HG03159 (cell line): ENCODE results near the gene GLT1D1.

ENCODE experiments used
- ATAC-seq: cut with Tn5 transposase; IDR thresholded peaks from one replicate; pipeline ENCODE4 v1.9.1; 2021; ENCODE audit warnings: mild to moderate bottlenecking, moderate library complexity; ENCODE audit not compliant: unreplicated experiment

Gene GLT1D1

DNA sequence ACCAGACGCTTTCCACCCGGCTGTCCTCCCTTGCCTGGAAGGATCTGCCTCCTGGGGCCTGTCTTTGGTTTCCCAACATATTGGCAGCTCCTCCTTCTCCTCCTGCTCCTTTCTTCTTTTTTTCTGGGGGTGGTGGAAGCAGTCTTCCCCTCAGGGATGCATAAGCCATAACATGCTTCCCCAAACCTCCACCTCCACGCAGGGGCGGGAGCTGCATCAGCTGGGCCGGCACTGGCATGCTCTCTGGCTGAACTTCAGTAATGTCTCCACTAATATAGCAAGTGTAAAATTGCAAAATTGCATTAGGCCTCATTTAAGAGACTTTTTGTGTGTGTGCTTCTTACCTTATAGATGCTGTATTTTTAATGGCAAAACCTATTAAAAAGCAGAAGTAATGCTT lies 58.6 kb downstream of the GLT1D1 start:
- ATAC-seq = no peak

DNA sequence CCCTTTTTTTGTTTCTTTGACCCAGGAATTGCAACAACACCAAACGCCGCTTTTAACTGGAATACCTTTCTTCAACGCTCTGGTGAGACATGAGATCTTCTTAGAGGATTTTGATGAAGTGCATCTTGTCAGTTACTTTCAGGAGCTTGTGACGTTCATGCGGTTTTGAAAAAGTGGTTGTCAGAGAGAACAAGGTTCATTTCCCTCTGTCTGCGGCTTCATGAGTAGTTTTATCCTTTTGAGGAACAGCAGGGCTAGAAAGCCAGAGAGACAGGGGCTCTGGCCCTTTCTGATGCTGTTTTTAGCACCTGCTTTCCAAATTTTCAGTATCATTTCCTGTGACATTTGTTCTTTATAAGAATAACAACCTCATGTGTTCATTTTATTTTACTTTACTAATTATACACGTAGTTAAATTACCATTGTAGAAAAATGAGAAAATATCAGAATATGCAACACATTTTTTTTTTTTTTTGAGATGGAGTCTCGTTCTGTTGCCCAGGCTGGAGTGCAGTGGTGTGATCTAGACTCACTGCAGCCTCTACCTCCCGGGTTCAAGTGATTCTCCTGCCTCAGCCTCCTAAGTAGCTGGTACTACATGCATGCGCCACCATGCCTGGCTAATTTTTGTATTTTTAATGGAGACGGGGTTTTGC lies 61.8 kb downstream of the GLT1D1 start:
- ATAC-seq = peak; percentile 98

- ATAC-seq = no peak
These were observed 63.1 kb downstream of the GLT1D1 start for GRCh38 chr12:128916425-128916824.

DNA sequence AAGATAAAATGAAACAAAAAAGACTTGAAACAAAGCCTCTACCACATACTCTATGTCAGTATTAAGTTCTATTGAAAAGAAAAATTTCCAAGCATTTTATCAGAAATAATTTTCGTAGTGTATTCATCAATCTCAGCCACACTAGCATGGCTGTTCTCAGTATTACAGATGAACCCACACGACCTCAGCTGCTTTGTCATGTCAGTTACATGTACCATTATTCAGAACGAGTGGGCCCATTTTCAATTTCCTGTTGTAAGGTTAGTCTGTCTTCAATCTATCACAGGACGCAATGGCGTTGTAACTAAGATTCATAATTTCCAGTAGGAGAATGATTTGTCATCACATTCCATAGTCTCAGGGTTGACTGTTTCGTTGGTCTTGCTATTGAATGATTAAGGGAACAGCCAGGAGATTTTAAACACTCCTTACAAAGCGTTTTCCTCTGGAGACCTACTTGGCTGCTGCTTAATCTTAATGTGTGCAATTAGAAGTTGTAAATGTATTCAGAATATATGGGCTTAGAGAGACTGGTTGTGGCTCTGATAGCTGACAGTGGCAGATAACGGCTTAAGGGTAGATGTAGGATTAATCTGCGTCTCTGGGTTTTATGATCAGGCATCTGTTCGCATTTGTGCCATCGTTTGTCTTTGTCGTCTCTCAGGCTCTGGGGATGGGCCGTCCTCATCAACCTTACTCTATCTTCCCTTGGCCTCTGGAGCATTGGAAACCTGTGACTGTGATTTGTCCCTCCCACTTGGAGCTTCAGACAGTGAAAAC lies 65.4 kb downstream of the GLT1D1 start:
- no peak for ATAC-seq

DNA sequence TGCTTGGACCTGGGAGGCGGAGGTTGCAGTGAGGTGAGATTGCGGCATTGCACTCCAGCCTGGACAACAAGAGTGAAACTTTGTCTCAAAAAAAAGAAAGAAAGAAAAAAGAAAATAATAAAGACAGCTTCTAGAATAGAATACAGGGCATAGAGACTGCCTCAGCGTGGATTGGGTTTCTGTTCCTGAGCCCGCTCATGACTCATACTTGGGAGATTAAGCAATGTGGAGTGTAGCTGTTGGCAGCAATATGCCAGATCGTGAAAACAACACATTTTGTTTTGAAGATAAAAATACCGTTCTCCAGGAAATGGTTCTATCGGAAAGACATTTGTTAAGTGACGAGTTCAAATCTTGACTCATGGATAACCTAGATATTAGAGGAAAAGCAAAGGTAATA lies 67.2 kb downstream of the GLT1D1 start:
- ATAC-seq = no peak

GRCh38 chr12:128928361-128928760 lies 75.1 kb downstream of the GLT1D1 start:
- no peak for ATAC-seq

GRCh38 chr12:128929057-128929456 lies 75.8 kb downstream of the GLT1D1 start:
- no peak for ATAC-seq

- ATAC-seq = no peak
These were observed 77.3 kb downstream of the GLT1D1 start for GRCh38 chr12:128930606-128931005.

- no peak for ATAC-seq
These were observed 79.2 kb downstream of the GLT1D1 start for GRCh38 chr12:128932521-128932920.

- ATAC-seq = no peak
These were observed 79.8 kb downstream of the GLT1D1 start for GRCh38 chr12:128933039-128933438.

GRCh38 chr12:128933926-128934325 lies 80.6 kb downstream of the GLT1D1 start:
- no peak for ATAC-seq

DNA sequence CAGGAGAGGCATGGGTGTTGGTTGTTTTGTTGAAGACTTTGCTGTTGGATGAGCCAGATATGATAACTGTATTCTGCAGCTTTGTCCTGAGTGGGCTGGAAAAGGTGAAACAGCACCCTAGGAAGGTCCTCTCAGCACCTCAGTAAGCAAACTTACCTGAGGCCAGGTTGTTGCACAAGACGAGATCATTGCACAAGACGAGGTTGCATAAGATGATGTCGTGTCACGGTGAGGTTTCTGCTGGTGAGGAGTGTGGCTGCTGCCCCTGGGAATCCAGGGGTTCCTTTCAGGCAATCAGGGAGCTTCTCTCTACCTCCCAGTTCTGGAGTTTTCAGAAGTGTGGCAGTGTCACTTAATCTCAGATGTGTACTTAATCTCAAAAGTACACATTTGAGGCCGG lies 85.6 kb downstream of the GLT1D1 start:
- ATAC-seq = no peak

DNA sequence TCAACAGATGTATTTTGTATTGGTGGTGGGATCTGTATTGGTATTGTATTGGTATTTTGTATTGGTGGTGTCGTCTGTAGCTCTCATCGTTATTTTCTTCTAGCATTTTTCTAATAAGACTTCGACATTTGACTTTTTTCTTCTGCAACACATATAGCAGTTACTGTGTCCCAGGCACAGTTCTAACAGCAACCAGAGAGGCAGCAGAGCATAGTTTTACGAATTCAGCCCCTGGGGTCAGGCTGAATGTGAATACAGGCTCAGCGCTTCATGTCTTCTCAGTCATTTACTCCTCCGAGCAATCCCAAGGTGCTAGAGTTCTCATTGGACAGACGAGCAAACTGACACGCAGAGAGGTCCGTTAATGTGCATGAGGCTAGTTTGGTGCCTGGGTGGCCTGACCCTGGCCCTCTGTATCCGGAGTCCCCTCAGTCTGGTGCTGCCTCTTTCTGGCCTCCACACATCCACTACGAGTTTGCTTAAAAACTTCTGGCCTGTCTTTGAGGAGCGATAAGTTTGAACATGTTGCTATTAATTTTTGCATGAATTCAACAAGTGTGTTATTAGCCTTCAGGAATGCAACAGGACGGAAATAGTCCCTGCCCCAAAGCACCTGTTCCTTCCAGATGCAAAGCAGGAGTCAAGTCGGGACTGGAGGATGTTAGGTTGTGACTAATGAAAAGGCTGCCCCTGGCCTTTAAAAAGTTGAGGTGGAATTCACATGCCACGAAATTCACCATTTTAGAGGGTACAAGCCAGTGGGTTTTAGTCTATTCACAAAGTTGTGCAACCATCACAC lies 87.0 kb downstream of the GLT1D1 start:
- no peak for ATAC-seq

DNA sequence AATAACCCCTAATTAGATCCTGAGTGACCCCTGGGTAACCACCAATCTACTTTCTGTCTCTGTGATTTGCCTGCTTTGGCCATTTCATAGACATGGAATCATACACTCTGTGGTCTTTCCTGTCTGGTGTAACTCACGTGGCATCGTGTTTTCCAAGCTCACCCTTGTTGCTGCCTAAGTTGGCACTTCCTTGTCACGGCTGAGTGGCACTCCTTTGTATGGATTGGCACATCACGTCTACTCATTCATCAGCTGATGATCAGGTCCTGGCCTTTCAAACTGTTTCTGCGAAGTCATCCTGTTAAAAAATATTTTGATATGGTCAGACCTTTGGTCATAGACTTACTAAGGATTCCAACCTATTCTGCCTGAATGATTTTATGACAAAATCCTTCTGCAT lies 87.7 kb downstream of the GLT1D1 start:
- ATAC-seq = no peak

DNA sequence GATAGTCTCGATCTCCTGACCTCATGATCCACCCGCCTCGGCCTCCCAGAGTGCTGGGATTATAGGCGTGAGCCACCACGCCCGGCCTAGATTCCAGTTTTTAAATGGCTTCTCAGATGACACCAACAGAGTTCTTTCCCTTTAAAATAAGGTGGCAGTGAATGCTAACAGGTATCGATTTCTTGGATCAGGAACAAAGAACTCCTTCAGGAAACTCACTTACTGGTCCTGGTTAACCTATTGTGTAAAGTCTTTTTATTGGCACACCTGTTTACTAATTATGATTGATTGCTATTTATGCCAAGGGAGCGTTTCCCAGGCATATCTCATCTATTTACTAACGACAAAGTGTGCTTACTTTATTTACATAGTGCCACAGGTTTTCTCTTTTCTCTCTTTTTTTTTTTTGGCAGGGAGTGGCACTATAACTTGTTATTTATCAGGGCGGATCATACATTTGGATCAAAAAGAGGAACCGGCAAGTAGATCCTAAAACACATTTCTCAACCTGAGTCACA lies 89.7 kb downstream of the GLT1D1 start:
- no peak for ATAC-seq

GRCh38 chr12:128944956-128945355 lies 91.7 kb downstream of the GLT1D1 start:
- ATAC-seq = no peak

- no peak for ATAC-seq
These were observed 93.9 kb downstream of the GLT1D1 start for GRCh38 chr12:128947209-128947608.

- ATAC-seq = no peak
These were observed 95.8 kb downstream of the GLT1D1 start for GRCh38 chr12:128949086-128949485.

DNA sequence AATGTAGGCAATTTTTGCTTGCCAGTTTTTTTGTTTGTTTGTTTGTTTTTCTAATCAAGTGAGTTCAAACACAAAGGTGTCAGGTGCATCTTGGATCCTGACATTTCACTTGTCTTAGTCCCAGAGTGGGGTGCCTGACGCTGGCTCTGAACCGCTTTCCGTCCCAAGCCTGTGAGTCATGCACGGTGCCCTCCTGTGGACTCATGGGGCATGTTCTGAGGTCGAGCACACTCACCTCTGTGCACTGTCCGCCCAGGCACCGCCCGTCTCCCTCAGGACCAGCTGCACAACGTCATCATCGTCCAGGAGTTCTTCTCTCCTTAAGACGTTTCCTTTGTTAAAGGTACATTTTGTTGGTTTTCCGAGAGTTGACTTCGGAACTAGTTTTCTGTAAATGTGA lies 98.2 kb downstream of the GLT1D1 start:
- no peak for ATAC-seq

DNA sequence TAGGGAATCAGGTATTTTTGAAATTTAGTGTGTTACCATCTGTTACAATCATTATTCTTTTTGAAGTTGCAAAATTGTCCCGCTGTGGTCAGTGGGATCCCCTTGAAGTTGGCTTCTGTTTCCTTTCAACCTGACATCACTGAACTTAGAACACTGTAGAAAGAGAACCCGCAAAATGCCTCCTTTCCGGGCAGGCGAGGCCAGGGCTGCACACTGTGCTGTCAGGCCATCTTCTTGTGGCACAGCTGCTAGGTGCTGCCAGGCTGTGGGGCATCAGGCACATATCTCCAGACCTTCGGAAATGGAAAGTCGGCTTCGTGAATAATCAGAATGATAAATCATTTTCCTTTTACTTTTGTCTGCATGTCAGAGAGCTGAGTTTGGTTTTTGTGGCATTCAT lies 103.5 kb downstream of the GLT1D1 start:
- no peak for ATAC-seq

DNA sequence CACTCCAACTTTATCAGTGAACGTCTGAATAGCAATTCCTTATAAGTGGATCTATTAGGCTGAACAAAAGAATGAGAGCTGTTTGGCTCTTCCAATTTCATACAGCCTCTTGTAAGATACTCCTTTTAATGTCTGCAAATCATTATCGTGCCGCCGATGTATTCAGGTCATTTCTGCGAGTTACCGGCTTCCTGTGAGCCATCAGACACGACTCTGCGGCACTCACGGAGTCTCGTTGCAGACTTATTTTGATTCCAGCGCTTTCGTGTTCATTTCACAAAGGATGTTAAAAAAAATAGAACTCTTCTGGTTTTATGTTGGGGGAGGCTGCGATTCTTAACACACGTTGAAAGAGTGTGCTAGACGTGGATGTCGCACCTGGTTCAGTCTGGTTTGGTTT lies 106.6 kb downstream of the GLT1D1 start:
- no peak for ATAC-seq
